Measurements from ENCODE around the gene GRIK3.
"Not testable (repeated sequence)": the region's sequence is repeated elsewhere in the genome, so short reads cannot be mapped to it uniquely, and the experiment has no call there.

Gene GRIK3

GRCh38 chr1:36900128-36900527 is 134.2 kb downstream of the GRIK3 start:
- no peak overlapping the region for H3K4me3 ChIP-seq (replicated peaks; ENCODE audit: low read depth, low read length)
- no peak for DNase-seq (ENCODE audit: extremely low read depth, low read depth)
- no peak for TF ChIP-seq CTCF (IDR thresholded peaks at IDR 0.05; ENCODE audit: low read depth, low read length, missing control alignments)

- DNase-seq (ENCODE audit: extremely low read depth, low read depth); H3K4me3 ChIP-seq (replicated peaks; ENCODE audit: low read depth, low read length): not testable (repeated sequence)
These were observed 136.5 kb downstream of the GRIK3 start for GRCh38 chr1:36897813-36898212.

- no peak overlapping the region for H3K4me3 ChIP-seq (replicated peaks; ENCODE audit: low read depth, low read length)
- no peak for DNase-seq (ENCODE audit: extremely low read depth, low read depth)
- TF ChIP-seq CTCF (IDR thresholded peaks at IDR 0.05; ENCODE audit: low read depth, low read length, missing control alignments), result no peak
These were observed 139.5 kb downstream of the GRIK3 start for GRCh38 chr1:36894824-36895223.

- H3K4me3 ChIP-seq (replicated peaks; ENCODE audit: low read depth, low read length), result no peak overlapping the region
- no peak for DNase-seq (ENCODE audit: extremely low read depth, low read depth)
- no peak for TF ChIP-seq CTCF (IDR thresholded peaks at IDR 0.05; ENCODE audit: low read depth, low read length, missing control alignments)
These were observed 143.5 kb downstream of the GRIK3 start for GRCh38 chr1:36890776-36891175.

GRCh38 chr1:36889478-36890226 is 144.7 kb downstream of the GRIK3 start:
- DNase-seq (ENCODE audit: extremely low read depth, low read depth), result no peak
- no peak for TF ChIP-seq CTCF (IDR thresholded peaks at IDR 0.05; ENCODE audit: low read depth, low read length, missing control alignments)

GRCh38 chr1:36888811-36889477 is 145.4 kb downstream of the GRIK3 start:
- no peak for DNase-seq (ENCODE audit: extremely low read depth, low read depth)
- TF ChIP-seq CTCF (IDR thresholded peaks at IDR 0.05; ENCODE audit: low read depth, low read length, missing control alignments), result no peak
- H3K4me3 ChIP-seq (replicated peaks; ENCODE audit: low read depth, low read length), result no peak overlapping the region

More at GRCh38 chr1:36889478-36890226, 144.7 kb downstream of the GRIK3 start:
- no peak overlapping the region for H3K4me3 ChIP-seq (replicated peaks; ENCODE audit: low read depth, low read length)

GRCh38 chr1:36885540-36886357 is 148.6 kb downstream of the GRIK3 start:
- H3K4me3 ChIP-seq (replicated peaks; ENCODE audit: low read depth, low read length), result no peak overlapping the region
- DNase-seq (ENCODE audit: extremely low read depth, low read depth), result no peak
- TF ChIP-seq CTCF (IDR thresholded peaks at IDR 0.05; ENCODE audit: low read depth, low read length, missing control alignments), result no peak
